ENCODE data around the gene ARHGAP30.
A peak's percentile ranks its signal among the peaks of the same experiment; 100 is the strongest.

The ARHGAP30 gene

DNA sequence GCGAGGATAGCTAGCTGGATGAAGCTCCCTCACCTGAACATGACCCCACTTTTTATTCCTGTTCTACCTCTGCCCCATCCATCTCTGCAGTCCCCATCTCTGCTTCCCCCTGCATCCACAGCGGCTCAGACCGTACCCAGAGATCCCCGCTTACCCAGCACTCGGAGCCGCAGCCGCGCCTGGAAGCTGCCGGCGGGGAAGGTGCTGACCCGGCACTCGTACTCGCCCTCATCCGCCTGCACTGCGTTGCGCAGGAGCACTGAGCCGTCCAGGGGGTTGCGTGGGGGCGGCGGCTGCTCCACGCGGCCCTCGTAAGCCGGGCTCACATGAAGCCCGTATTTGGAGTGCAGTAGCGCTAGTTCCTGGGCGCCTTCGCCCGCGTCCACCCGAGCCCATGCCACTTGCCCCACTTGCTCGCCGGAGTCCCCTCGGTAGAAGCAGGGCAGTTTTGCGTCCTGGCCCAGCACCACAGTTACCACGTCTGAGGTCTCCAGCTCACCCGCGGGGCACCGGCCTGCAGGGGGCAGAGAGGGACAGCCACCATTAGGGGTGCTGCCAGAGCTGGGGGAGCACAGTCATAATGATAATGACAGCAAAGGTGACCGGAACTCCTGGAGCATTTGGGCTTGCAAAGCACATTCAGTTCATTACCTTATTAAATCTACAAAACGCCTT lies 9.9 kb upstream of the ARHGAP30 start:
- Histone ChIP-seq H3K27ac (no peak overlapping the region), H3K4me3 (ENCODE audit: low read depth, low read length) (no peak overlapping the region), H3K36me3 (replicated peaks) (no peaks in the 10 kb centered on the region), H3K27me3 (replicated peaks) (no peaks in the 10 kb centered on the region)
- TF ChIP-seq, protein P1, sequence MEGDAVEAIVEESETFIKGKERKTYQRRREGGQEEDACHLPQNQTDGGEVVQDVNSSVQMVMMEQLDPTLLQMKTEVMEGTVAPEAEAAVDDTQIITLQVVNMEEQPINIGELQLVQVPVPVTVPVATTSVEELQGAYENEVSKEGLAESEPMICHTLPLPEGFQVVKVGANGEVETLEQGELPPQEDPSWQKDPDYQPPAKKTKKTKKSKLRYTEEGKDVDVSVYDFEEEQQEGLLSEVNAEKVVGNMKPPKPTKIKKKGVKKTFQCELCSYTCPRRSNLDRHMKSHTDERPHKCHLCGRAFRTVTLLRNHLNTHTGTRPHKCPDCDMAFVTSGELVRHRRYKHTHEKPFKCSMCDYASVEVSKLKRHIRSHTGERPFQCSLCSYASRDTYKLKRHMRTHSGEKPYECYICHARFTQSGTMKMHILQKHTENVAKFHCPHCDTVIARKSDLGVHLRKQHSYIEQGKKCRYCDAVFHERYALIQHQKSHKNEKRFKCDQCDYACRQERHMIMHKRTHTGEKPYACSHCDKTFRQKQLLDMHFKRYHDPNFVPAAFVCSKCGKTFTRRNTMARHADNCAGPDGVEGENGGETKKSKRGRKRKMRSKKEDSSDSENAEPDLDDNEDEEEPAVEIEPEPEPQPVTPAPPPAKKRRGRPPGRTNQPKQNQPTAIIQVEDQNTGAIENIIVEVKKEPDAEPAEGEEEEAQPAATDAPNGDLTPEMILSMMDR (IDR thresholded peaks at IDR 0.05; ENCODE audit: low read depth, low read length, missing control alignments) = peak; percentile 26
- DNase-seq = no peak
- in situ Hi-C loops (cut with HindIII; ENCODE audit: low pct_ligation_motif_present, low sequenced_read_pairs) = no loop called here

DNA sequence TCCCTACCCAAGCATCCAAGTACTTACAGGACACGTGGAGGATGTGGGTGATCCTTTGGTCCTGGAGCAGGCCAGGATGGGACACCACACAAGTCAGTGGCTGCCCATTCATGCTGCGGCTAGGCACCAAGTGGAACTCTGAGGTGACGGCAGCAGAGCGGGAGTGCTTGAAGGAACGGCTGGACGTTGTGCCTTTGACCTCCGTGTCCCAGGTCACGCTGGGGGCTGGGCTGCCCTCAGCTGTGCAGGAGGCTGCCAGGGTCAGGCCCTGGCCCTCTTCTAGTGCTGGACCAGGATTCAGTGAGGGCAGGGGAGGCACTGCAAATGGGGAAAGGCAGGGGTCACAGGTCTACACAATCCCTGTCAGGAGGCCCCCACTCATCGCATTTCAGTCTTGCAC lies 7.7 kb upstream of the ARHGAP30 start:
- Histone ChIP-seq H3K27me3 (replicated peaks) (no peaks in the 10 kb centered on the region), H3K4me3 (ENCODE audit: low read depth, low read length) (no peak overlapping the region), H3K36me3 (replicated peaks) (no peaks in the 10 kb centered on the region), H3K27ac (no peak overlapping the region)
- TF ChIP-seq, protein P1 (IDR thresholded peaks at IDR 0.05; ENCODE audit: low read depth, low read length, missing control alignments) = no peak
- in situ Hi-C loops (cut with HindIII; ENCODE audit: low pct_ligation_motif_present, low sequenced_read_pairs) = no loop called here
- DNase-seq = no peak

DNA sequence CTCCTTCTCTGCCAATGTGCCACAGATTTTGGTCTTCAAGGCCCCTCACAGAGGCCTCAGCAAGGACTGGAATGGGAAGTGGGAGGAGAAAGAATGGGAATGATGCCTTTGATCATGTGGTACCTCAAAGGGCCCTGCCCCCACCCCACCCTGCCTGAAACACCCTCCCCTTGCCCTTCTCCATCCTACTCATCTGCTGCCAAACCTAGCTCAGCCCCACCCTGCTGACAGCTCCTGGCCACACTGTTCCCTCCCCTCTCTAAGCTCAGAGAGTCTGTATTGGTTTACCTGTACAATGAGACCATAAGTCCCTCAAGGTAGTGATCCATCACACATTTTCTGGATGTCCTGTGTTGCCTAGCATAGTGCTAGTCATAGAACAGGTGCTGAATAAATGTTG lies 6.7 kb upstream of the ARHGAP30 start:
- Histone ChIP-seq H3K4me3 (ENCODE audit: low read depth, low read length) (no peak overlapping the region), H3K36me3 (replicated peaks) (no peaks in the 10 kb centered on the region), H3K27ac (no peak overlapping the region), H3K27me3 (replicated peaks) (no peaks in the 10 kb centered on the region)
- in situ Hi-C loops (cut with HindIII; ENCODE audit: low pct_ligation_motif_present, low sequenced_read_pairs) = no loop called here
- TF ChIP-seq, protein P1 (IDR thresholded peaks at IDR 0.05; ENCODE audit: low read depth, low read length, missing control alignments) = no peak
- no peak for DNase-seq

DNA sequence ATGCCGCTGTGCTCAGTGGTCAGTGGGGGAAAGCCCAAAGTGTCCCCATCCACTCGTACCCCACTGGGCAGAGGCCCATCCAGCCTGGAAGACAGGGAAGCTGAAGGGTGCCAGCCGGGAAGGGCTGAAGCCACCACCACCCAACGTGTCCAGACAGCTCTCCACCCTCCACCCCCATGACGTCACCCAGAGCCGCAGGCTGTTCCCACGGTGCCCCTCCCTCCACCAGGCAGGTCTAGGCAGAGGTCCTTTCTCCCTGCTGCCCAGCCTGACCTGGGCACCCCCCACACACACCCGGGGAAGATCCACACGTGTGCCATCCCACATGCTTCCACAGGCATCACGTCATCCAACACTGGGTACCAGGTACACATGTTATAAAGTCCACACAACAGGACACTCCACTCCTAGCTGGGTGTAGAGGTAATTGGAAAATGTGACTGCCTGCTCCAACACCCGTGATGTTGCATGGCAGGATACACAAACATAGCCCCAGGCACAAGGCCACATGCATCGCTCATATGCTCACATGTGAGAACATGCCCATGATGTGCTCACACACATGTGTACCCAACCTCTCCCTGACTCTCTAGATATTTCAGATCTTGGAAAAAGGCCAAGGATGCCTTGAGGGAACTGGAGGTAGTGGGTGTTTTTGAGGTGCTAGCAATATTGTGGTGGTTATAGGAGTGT lies 5.1 kb upstream of the ARHGAP30 start:
- H3K27ac ChIP-seq = no peak overlapping the region

DNA sequence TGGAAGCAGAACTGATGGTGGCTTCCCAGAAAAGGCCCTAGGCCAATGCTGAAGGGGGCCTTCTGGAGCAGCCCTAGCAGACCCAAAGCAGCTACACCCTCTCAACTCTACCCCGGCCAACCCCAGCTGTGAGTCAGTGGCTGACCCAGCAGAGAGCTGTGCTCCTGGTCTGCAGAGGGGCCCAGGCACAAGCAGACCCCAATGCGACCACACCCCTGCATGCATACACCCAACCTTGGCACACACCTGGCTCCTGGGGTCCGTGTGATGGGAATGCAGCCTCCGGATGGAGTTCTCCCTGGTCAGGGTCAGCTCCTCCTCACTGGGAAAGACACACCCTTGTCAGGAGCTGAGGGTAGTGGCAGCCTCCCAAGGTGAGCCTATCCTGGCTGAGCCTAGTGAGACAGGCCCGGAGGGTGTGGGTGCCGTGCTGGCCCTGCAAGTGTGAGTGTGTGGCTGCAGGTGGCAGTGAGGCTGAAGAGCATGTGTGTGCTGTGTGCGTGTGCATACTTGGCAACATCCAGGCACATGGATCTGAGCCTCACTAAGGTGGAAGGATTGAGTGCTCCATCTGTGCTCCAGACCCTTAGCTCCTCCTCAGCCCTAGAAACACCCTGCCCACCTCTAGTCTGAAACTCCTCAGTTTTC lies 3.9 kb upstream of the ARHGAP30 start:
- H3K4me3 ChIP-seq (ENCODE audit: low read depth, low read length) = no peak overlapping the region
- H3K27ac ChIP-seq = no peak overlapping the region
- H3K36me3 ChIP-seq (replicated peaks) = no peaks in the 10 kb centered on the region
- H3K27me3 ChIP-seq (replicated peaks) = no peaks in the 10 kb centered on the region
- in situ Hi-C loops (cut with HindIII; ENCODE audit: low pct_ligation_motif_present, low sequenced_read_pairs) = no loop called here
- no peak for DNase-seq
- TF ChIP-seq, protein P1 (IDR thresholded peaks at IDR 0.05; ENCODE audit: low read depth, low read length, missing control alignments) = no peak

More for the DNA sequence above, 5.1 kb upstream of the ARHGAP30 start:
- H3K4me3 ChIP-seq (ENCODE audit: low read depth, low read length) = no peak overlapping the region
- H3K27me3 ChIP-seq (replicated peaks) = no peaks in the 10 kb centered on the region
- no peaks in the 10 kb centered on the region for H3K36me3 ChIP-seq (replicated peaks)
- in situ Hi-C loops (cut with HindIII; ENCODE audit: low pct_ligation_motif_present, low sequenced_read_pairs) = no loop called here
- TF ChIP-seq, protein P1 (IDR thresholded peaks at IDR 0.05; ENCODE audit: low read depth, low read length, missing control alignments) = no peak
- no peak for DNase-seq
